OCI-LY3 (cell line): ENCODE results near the gene GIPR.
A peak's percentile ranks its signal among the peaks of the same experiment; 100 is the strongest.

ENCODE experiments used
- H2AFZ ChIP-seq: fragments of 200-600, 300-600 bp; shearing (Covaris generic); 2 replicates; pipeline ENCODE4 v1.6.0; 2014; ENCODE audit warnings: antibody characterized with exemption, low read depth, low read length
- H3K27ac ChIP-seq: fragments of 200-600, 300-600 bp; sonication (generic); 2 replicates; pipeline ENCODE4 v1.5.1; 2014; ENCODE audit warnings: mild to moderate bottlenecking, low read length, moderate library complexity, mixed read lengths
- H3K27me3 ChIP-seq: fragments of 200-600, 300-600 bp; sonication (generic); 2 replicates; pipeline ENCODE4 v1.6.1; 2014; ENCODE audit warnings: low read depth, low read length, mixed read lengths
- H3K36me3 ChIP-seq: fragments of 200-600, 300-600 bp; sonication (generic); replicated peaks from 2 replicates; pipeline ENCODE3; 2014; ENCODE audit warnings: low read depth, low read length, mixed read lengths
- H3K4me1 ChIP-seq: fragments of 300-600, 200-600 bp; sonication (generic); 2 replicates; pipeline ENCODE4 v1.6.1; 2014; ENCODE audit warnings: low read length, mixed read lengths
- H3K4me2 ChIP-seq: fragments of 200-600, 300-600 bp; sonication (generic); 2 replicates; pipeline ENCODE4 v1.6.1; 2014; ENCODE audit warnings: low read length, mixed read lengths
- H3K4me3 ChIP-seq: fragments of 300-600, 200-600 bp; sonication (generic); 2 replicates; pipeline ENCODE4 v1.5.1; 2014; ENCODE audit warnings: antibody characterized with exemption, mild to moderate bottlenecking, low read length, moderate library complexity
- H3K79me2 ChIP-seq: fragments of 300-600, 200-600 bp; shearing (Covaris generic); 2 replicates; pipeline ENCODE4 v1.6.1; 2014; ENCODE audit warnings: mild to moderate bottlenecking, low read length, mixed read lengths
- H3K9ac ChIP-seq: fragments of 300-600, 200-600 bp; shearing (Covaris generic); 2 replicates; pipeline ENCODE4 v1.6.0; 2014; ENCODE audit warnings: mild to moderate bottlenecking, low read length, moderate library complexity
- H3K9me3 ChIP-seq: fragments of 200-600, 300-600 bp; shearing (Covaris generic); 2 replicates; pipeline ENCODE4 v1.6.1; 2014; ENCODE audit warnings: low read length, mixed read lengths; ENCODE audit not compliant: insufficient read depth
- H4K20me1 ChIP-seq: fragments of 200-600, 300-600 bp; sonication (generic); 2 replicates; pipeline ENCODE4 v1.6.1; 2016; ENCODE audit warnings: low read length, mixed read lengths; ENCODE audit not compliant: insufficient read depth
- EZH2phosphoT487 ChIP-seq: fragments of 200-600 bp; shearing (Covaris generic); IDR thresholded peaks from 2 replicates; pipeline ENCODE4 v1.6.1; 2018; ENCODE audit warnings: antibody characterized with exemption, mixed run types, low read depth
- TF ChIP-seq, protein P1 (sequence below): fragments of 200-600, 300-600 bp; sonication (generic); IDR thresholded peaks from 2 replicates; pipeline ENCODE4 v1.5.1; 2014; ENCODE audit warnings: antibody characterized with exemption, low read length, low read depth

GIPR gene

DNA sequence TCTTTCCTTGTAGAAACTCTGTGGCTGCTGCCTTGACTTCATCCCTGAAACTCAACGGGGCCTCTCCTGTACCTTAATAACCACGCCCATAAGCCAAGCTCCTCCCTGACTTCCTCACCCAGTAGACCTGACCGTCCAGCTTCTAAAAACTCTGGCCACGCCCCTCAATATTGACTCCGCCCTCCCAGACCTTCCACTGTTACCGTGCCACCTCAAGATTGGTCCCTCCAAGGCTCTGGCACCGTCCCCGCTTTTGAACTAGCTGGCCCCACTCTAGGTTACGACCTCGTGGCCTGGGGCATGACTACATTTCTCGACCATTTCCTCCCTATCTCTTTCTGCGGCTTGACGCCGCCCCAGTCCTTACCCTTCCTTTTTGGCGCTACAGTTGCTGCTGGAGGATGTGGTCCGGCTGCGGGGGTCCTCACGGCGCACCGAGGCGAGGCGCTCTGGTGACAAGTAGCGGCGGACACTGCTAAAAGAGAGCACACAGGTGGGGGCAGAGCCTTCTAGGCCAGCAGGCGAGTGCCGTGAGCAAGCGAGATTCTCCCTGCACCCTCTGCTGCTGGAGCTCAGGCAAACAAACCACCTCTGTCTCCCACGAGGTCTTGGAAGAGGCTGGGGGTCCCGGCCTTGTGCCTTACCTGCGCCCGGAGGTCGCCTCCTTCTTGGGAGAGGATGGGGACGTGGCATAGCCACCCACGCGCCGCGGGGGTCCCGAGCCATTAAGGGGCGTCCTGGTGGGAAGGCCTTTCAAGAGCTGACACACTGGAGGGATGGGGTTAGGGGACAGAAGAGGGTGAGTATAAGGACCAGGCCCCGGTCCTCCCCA lies 26.5 kb upstream of the GIPR start:
- Histone ChIP-seq H3K9ac (peak overlapping the region; percentile 91), H3K79me2 (peaks cover 3% of the 10 kb centered on the region; the same call in 1 of the 2 replicates), H3K27me3 (no peaks in the 10 kb centered on the region), H3K36me3 (peaks cover 4% of the 10 kb centered on the region), H3K4me2 (peak overlapping the region; percentile 93), H4K20me1 (no peaks in the 10 kb centered on the region), H3K27ac (peak overlapping the region; percentile 95), H3K4me1 (peaks cover 35% of the 10 kb centered on the region), H3K9me3 (no peaks in the 10 kb centered on the region), H2AFZ (peak overlapping the region; percentile 27; the same call in 1 of the 2 replicates), H3K4me3 (peak overlapping the region; percentile 90)
- no peak for TF ChIP-seq EZH2phosphoT487
- TF ChIP-seq, protein P1, sequence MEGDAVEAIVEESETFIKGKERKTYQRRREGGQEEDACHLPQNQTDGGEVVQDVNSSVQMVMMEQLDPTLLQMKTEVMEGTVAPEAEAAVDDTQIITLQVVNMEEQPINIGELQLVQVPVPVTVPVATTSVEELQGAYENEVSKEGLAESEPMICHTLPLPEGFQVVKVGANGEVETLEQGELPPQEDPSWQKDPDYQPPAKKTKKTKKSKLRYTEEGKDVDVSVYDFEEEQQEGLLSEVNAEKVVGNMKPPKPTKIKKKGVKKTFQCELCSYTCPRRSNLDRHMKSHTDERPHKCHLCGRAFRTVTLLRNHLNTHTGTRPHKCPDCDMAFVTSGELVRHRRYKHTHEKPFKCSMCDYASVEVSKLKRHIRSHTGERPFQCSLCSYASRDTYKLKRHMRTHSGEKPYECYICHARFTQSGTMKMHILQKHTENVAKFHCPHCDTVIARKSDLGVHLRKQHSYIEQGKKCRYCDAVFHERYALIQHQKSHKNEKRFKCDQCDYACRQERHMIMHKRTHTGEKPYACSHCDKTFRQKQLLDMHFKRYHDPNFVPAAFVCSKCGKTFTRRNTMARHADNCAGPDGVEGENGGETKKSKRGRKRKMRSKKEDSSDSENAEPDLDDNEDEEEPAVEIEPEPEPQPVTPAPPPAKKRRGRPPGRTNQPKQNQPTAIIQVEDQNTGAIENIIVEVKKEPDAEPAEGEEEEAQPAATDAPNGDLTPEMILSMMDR: peak; percentile 6; the same call in 1 of the 2 replicates

- Histone ChIP-seq H3K9me3 (no peaks in the 10 kb centered on the region), H3K36me3 (no peaks in the 10 kb centered on the region), H4K20me1 (no peaks in the 10 kb centered on the region), H3K79me2 (peaks cover 3% of the 10 kb centered on the region; the same call in 1 of the 2 replicates), H3K4me3 (peak overlapping the region; percentile 90), H2AFZ (peak overlapping the region; percentile 35), H3K4me1 (peaks cover 36% of the 10 kb centered on the region), H3K4me2 (peak overlapping the region; percentile 79), H3K27me3 (no peaks in the 10 kb centered on the region), H3K9ac (peak overlapping the region; percentile 91), H3K27ac (peak overlapping the region; percentile 95)
- TF ChIP-seq, protein P1: peak; percentile 99
- no peak for TF ChIP-seq EZH2phosphoT487
Measured at GRCh38 chr19:45643024-45643926, 24.7 kb upstream of the GIPR start.

- peaks cover 30% of the 10 kb centered on the region for H3K4me1 ChIP-seq
- peak overlapping the region; percentile 95 for H3K27ac ChIP-seq
- no peaks in the 10 kb centered on the region for H3K27me3 ChIP-seq
- TF ChIP-seq EZH2phosphoT487: no peak
- TF ChIP-seq, protein P1: no peak
- H3K4me2 ChIP-seq: peak overlapping the region; percentile 79
- H3K79me2 ChIP-seq: no peaks in the 10 kb centered on the region; the same call in 1 of the 2 replicates
- H2AFZ ChIP-seq: peak overlapping the region; percentile 35
- H3K4me3 ChIP-seq: peak overlapping the region; percentile 90
- H3K36me3 ChIP-seq: no peaks in the 10 kb centered on the region
- H4K20me1 ChIP-seq: no peaks in the 10 kb centered on the region
- H3K9ac ChIP-seq: peak overlapping the region; percentile 91
- no peaks in the 10 kb centered on the region for H3K9me3 ChIP-seq
Measured at GRCh38 chr19:45643927-45644771, 23.9 kb upstream of the GIPR start.
